ENCODE data around the gene STUB1. TPM values are rescaled to one million over a fixed set of nuclear protein-coding genes. Genes with fewer than 3 reads are reported as not detected.

The STUB1 gene
- total and polyA plus RNA-seq, 12 donors, result 121 to 339 (median 190) TPM

GRCh38 chr16:692356-693108 is 12.3 kb downstream of the STUB1 start:
- Histone ChIP-seq H3K9me3 (replicated peaks in 1 of 3) (no peaks in the 10 kb centered on the region), H3K27ac (no peak overlapping the region), H3K4me1 (replicated peaks in 1 of 2) (peaks cover 0 to 21% of the 10 kb centered on the region in 2 donors), H3K36me3 (replicated peaks in 1 of 2) (peaks cover 0 to 4% of the 10 kb centered on the region in 2 donors), H3K27me3 (peaks cover 22% of the 10 kb centered on the region), H3K4me3 (no peak overlapping the region)
- DNase-seq, result no peak
- TF ChIP-seq CTCF (IDR thresholded peaks at IDR 0.05) (no peak), POLR2A (IDR thresholded peaks at IDR 0.05) (no peak)
- intact Hi-C loops (cut with DNase I), result no loop called here
- 60 to 70% (median 66%) methylated on average over 10 of the region's 10 CpGs for WGBS, 4 donors

- Histone ChIP-seq H3K36me3 (replicated peaks in 1 of 2) (no peaks in the 10 kb centered on the region), H3K9me3 (replicated peaks in 1 of 3) (no peaks in the 10 kb centered on the region), H3K4me3 (no peak overlapping the region), H3K4me1 (replicated peaks in 1 of 2) (peaks cover 0 to 21% of the 10 kb centered on the region in 2 donors), H3K27ac (no peak overlapping the region), H3K27me3 (peaks cover 24% of the 10 kb centered on the region)
- intact Hi-C loops (cut with DNase I), result no loop called here
- TF ChIP-seq POLR2A (IDR thresholded peaks at IDR 0.05), result no peak
- TF ChIP-seq CTCF (IDR thresholded peaks at IDR 0.05), result no peak
- 34 to 47% (median 38%) methylated on average over 2 to 22 of the region's 22 CpGs for WGBS, 4 donors
- no peak for DNase-seq
Observed at GRCh38 chr16:693364-693763, 13.2 kb downstream of the STUB1 start.

GRCh38 chr16:693766-694165 is 13.6 kb downstream of the STUB1 start:
- Histone ChIP-seq H3K36me3 (replicated peaks in 1 of 2) (no peaks in the 10 kb centered on the region), H3K4me1 (replicated peaks in 1 of 2) (peaks cover 0 to 19% of the 10 kb centered on the region in 2 donors), H3K27ac (no peak overlapping the region), H3K27me3 (peaks cover 27% of the 10 kb centered on the region), H3K4me3 (no peak overlapping the region), H3K9me3 (replicated peaks in 1 of 3) (no peaks in the 10 kb centered on the region)
- WGBS, 4 donors, result 3 to 33% (median 14%) methylated on average over 1 to 37 of the region's 37 CpGs
- intact Hi-C loops (cut with DNase I), result no loop called here
- TF ChIP-seq CTCF (IDR thresholded peaks at IDR 0.05), result no peak
- no peak for TF ChIP-seq POLR2A (IDR thresholded peaks at IDR 0.05)
- DNase-seq, result no peak

- no peak overlapping the region for H3K27ac ChIP-seq
- H3K4me3 ChIP-seq, result peak overlapping the region in 1 of 4 donors; percentile 41
- peaks cover 0 to 14% of the 10 kb centered on the region in 2 donors for H3K4me1 ChIP-seq (replicated peaks in 1 of 2)
- TF ChIP-seq CTCF (IDR thresholded peaks at IDR 0.05) (no peak), POLR2A (IDR thresholded peaks at IDR 0.05) (no peak)
- H3K36me3 ChIP-seq (replicated peaks in 1 of 2), result no peaks in the 10 kb centered on the region
- no peak for DNase-seq
- intact Hi-C loops (cut with DNase I), result no loop called here
- H3K9me3 ChIP-seq (replicated peaks in 1 of 3), result no peaks in the 10 kb centered on the region
- WGBS, 4 donors, result 4 to 8% (median 5%) methylated on average over 6 to 64 of the region's 64 CpGs
- peaks cover 27% of the 10 kb centered on the region for H3K27me3 ChIP-seq
Observed at GRCh38 chr16:694187-694862, 14.1 kb downstream of the STUB1 start.

All from adrenal gland (tissue), 12 donors.